ENCODE data around the gene COA1.
"Not testable (repeated sequence)": the region's sequence is repeated elsewhere in the genome, so short reads cannot be mapped to it uniquely, and the experiment has no call there.

Gene COA1

GRCh38 chr7:43689115-43689514, 40.2 kb downstream of the COA1 start:
- no peak for DNase-seq (ENCODE audit: low spot score)

GRCh38 chr7:43687866-43688265, 41.5 kb downstream of the COA1 start:
- DNase-seq (ENCODE audit: low spot score) = not testable (repeated sequence)

GRCh38 chr7:43686991-43687390, 42.3 kb downstream of the COA1 start:
- DNase-seq (ENCODE audit: low spot score) = no peak

DNA sequence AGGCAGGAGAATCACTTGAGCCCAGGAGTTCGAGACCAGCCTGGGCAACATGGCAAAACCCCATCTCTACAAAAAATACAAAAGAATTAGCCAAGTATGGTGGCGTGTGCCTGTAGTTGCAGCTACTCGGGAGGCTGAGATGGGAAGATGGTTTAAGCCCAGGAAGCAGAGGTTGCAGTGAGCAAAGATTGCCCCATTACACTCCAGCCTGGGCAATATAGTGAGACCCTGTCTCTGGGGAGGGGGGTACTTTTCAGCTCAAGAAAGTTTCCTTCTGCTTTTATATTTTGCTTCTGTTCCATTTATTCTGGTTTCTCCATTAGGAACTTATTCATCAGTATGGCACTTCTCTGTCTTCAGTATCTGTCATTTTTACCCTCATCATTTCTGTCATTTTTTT, 48.6 kb downstream of the COA1 start:
- no peak for DNase-seq (ENCODE audit: low spot score)

GRCh38 chr7:43679210-43680068, 49.9 kb downstream of the COA1 start:
- DNase-seq (ENCODE audit: low spot score) = no peak

- no peak for DNase-seq (ENCODE audit: low spot score)
Observed at GRCh38 chr7:43678315-43678714, 51.0 kb downstream of the COA1 start.

DNA sequence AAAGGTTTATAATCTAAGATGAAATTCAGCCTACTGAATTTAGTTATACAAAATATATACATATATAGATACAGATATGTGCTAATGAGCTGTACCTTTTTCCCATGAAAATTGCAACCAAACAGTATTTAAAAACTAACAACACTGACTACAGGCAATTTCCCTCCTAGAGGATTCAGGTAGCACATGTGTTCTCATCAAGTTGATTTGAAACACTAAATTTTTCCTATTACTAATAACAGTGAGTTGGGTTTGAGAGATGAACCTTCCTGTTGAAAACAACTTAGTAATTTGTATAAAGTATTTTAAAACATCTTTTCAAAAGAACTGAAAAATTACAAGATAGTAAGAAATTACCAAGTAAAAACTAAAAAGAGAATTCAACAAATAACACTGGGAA, 51.5 kb downstream of the COA1 start:
- DNase-seq (ENCODE audit: low spot score) = no peak

- DNase-seq (ENCODE audit: low spot score) = peak; percentile 60
Observed at GRCh38 chr7:43674559-43675436, 54.5 kb downstream of the COA1 start.

DNA sequence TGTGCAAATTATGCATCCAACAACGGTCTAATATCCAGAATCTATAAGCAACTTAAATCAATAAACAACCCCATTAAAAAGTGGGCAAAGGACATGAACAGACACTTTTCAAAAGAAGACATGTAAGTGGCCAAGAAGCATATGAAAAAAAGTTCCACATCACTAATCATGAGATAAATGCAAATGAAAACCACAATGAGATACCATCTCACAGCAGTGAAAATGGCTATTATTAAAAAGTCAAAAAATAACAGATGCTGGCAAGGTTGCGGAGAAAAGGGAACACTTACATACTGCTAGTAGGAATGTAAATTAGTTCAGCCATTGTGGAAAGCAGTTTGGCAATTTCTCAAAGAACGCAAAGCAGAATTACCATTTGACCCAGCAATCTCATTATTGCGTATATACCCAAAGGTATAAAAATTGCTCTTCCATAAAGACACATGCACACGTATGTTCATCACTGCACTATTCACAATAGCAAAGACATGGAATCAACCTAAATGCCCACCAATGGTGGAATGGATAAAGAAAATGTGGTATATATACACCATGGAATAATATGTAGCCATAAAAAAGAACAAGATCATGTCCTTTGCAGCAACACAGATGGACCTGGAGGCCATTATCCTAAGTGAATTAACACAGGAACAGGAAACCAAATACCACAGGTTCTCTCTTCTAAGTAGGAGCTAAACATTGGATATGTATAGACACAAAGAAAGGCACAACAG, 55.9 kb downstream of the COA1 start:
- DNase-seq (ENCODE audit: low spot score) = not testable (repeated sequence)

DNA sequence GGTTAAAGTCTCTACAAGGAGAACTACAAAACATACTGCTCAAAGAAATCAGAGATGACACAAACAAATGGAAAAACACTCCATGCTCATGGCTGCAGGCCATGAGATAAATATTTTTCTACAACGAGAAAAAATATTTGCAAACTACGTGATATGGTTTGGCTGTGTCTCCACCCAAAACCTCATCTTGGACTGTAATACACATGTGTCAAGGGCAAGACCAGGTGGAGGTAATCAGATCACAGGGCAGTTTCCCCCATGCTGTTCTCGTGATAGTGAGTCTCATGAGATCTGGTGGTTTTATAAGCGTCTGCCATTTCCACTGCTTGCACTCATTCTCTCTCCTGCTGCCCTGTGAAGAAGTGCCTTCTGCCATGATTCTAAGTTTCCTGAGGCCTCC, 57.8 kb downstream of the COA1 start:
- no peak for DNase-seq (ENCODE audit: low spot score)

DNA sequence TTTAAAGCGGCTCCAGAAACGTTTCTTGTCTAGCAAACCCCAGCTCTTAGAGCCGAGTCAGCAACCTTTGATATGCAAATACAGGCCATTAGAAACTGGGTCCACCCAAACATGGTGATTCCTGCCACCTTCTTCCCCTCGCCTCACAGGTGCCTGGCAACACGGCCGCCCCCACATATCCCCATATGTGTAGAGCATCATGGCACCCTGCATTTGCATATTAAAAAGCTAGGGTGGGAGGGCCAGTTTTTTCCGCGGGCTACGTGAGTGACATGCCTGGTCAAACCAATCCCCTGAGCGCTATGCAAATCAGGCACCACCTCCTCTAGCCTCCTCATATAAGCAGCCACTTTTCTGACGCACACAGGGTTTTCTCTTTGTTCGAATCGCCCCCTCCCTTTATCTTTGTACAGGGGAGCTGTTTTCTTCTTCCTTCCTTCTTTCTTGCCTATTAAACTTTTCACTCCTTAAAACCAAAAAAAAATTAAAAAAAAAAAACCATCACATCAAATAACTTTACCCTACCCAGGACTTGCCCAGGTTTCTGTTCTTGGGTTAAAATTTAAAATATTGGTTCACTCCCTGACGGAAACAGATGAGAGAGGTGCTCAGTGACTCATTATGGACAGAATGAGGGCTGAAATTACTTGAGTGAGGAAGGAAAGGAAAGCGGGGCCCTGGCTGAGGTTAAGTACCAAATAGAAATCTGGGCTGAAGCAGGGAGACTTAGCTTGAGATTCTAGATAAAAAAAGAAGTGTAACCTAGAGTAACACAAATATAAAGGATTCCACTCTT, 59.8 kb downstream of the COA1 start:
- DNase-seq (ENCODE audit: low spot score) = no peak

GRCh38 chr7:43668035-43668434, 61.3 kb downstream of the COA1 start:
- no peak for DNase-seq (ENCODE audit: low spot score)

GRCh38 chr7:43666938-43667337, 62.4 kb downstream of the COA1 start:
- DNase-seq (ENCODE audit: low spot score) = no peak

GRCh38 chr7:43664681-43665080, 64.6 kb downstream of the COA1 start:
- no peak for DNase-seq (ENCODE audit: low spot score)

DNA sequence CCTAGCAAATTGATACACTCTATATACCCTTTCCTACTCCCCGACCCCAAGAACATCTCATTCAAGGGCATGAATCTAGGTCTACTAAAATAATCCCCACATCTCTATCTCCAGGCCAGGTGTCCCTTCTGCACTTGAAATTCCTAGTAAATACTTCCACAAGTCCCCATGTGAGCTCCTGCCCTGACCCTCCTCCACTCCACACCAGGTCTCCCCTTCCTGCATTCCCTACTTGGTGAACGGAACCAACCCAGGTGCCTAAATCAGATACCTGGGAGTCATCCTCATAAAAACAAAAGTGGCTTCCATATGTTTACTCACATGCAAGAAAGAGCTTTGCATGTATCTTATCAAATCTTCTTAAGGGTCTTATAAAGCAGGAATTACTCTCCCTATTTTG, 69.2 kb downstream of the COA1 start:
- DNase-seq (ENCODE audit: low spot score) = no peak

- DNase-seq (ENCODE audit: low spot score) = no peak
Observed at GRCh38 chr7:43659549-43659896, 69.8 kb downstream of the COA1 start.

DNA sequence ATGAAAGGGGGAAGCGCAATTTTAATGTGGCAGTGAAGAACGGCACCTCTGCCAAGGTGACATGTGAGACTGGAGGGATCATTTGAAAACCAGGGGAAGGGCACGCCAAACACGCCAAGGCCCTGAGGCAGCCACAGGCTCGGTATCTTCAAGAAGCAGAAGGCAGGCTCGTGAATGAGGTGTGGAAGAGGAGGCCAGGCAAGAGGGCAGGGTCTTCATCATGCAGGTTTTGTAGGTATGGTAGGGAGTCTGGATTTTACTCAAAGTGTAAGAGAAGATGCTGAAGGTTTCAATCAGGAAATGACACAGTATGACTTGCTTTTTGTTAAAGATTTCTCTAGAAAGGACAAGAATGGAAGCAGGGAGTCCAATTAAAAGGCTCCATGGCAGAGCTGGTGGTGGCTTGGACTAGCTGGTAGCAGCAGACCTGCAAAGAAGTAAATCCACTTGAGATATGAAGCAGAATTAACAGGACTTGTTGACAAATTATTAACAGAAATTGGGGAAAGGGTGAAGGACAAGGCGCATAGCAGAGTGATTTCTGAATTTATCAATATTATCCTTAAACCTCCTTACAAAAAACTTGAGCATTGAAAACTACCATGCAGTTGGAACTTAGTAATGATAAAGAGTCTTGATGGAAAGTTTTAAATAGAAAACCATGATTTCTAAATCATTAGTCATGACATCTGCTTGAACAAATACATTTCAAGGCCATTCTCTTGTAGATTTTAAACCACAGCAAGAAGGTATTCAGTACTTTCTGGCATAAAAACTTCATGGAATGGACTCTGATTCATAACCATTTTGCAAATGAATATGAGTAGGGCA, 70.4 kb downstream of the COA1 start:
- DNase-seq (ENCODE audit: low spot score) = peak; percentile 32

DNA sequence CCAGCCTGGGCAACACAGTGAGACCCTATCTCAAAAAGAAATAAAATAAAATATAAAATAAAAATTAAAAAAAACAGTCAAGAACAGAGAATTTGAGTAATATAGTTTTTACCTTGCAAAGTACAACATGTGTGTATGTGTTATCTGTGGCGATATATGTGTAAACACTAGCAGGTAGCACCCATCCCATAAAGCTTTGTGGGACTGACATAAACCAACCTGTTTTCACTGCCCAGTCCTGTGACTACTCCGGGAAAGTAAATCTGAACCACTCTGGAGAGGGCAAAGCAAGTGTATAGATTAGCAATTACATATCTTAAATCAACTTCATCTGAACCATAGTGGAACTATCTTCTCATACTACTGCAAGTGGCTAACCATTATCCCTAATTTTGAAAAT, 72.3 kb downstream of the COA1 start:
- DNase-seq (ENCODE audit: low spot score) = no peak

GRCh38 chr7:43655584-43655983, 73.7 kb downstream of the COA1 start:
- no peak for DNase-seq (ENCODE audit: low spot score)

GRCh38 chr7:43653891-43654504, 75.3 kb downstream of the COA1 start:
- DNase-seq (ENCODE audit: low spot score) = no peak
